ENCODE results near the gene NTRK3.

DNA sequence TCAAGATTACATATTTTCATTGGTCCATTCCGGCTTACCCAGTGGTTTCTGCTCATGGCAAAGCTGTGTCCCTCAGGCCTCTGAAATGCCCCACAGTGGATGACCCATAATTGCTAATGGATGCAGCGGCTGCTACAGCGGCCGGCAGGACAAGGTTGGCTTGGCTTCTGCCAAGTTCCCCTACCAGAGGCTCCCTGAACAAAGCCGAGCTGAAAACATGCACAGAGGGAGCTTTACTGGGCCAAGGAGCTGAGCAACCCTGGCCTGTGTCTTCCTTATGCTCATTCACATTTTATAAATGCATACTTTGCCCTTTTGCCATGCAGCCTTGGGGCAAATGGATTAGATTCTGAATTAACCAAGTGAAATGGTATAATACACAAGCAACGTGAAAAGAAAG lies 150.5 kb downstream of the NTRK3 start:
- TF ChIP-seq, protein P1, sequence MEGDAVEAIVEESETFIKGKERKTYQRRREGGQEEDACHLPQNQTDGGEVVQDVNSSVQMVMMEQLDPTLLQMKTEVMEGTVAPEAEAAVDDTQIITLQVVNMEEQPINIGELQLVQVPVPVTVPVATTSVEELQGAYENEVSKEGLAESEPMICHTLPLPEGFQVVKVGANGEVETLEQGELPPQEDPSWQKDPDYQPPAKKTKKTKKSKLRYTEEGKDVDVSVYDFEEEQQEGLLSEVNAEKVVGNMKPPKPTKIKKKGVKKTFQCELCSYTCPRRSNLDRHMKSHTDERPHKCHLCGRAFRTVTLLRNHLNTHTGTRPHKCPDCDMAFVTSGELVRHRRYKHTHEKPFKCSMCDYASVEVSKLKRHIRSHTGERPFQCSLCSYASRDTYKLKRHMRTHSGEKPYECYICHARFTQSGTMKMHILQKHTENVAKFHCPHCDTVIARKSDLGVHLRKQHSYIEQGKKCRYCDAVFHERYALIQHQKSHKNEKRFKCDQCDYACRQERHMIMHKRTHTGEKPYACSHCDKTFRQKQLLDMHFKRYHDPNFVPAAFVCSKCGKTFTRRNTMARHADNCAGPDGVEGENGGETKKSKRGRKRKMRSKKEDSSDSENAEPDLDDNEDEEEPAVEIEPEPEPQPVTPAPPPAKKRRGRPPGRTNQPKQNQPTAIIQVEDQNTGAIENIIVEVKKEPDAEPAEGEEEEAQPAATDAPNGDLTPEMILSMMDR (IDR thresholded peaks at IDR 0.05) = no peak
- no peak for TF ChIP-seq POLR2A (IDR thresholded peaks at IDR 0.05)
